CD4-positive, alpha-beta T cell treated with Interleukin-10 for 1 hour (primary cell): ENCODE data around the gene FLOT1.
"Not testable (repeated sequence)": the region's sequence is repeated elsewhere in the genome, so short reads cannot be mapped to it uniquely, and the experiment has no call there.

Experiments used
- DNase-seq: peaks from one replicate; pipeline ENCODE4 v3.0.0-alpha.2; 2020

The FLOT1 gene

DNA sequence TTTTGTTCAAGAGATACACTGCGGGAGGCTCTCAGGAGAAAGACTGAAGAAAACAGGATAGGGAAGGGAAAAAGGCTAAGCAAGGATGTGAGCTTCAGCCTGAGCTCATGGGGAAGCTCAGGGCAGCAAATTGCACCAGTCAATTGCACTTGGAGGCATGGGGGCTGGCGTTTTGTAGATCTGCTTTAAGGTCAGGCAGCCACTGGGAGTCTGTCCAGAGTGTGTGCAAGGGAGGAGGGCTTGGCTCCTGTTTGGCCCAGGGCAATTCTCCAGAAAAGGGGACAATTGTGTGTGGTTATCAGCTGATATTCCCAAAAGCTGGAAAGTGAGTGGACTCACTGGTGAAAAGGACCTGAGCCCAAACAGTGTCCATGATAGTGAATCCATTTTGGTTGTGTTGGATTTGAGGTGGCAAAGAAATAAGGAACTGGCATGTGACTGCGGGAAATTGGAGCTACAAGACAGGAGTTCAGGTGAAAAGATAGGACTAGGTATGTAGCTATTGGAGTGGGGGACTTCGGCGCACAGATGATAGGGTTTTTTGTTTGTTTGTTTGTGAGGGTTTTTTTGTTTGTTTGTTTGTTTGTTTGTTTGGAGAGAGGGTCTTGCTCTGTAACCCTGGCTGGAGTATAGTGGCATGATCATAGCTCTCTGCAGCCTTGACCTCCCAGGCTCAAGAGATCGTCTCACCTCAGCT lies 24.1 kb upstream of the FLOT1 start:
- no peak for DNase-seq

DNA sequence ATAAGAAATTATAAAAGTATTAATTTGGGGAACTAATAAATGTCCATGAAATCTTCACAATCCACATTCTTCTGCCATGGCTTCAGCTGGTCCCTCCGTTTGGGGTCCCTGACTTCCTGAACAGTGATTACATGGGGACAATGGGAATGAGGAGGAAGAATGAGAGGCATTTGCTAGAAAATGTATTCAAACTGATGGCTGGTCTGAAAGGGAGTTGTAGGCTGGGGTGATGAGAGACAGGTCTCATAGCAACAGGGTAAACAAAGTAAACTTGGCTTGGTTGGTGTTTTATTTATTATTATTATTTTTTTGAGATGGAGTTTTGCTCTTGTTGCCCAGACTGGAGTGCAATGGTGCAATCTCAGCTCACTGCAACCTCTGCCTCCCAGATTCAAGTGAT lies 23.0 kb upstream of the FLOT1 start:
- not testable (repeated sequence) for DNase-seq

DNA sequence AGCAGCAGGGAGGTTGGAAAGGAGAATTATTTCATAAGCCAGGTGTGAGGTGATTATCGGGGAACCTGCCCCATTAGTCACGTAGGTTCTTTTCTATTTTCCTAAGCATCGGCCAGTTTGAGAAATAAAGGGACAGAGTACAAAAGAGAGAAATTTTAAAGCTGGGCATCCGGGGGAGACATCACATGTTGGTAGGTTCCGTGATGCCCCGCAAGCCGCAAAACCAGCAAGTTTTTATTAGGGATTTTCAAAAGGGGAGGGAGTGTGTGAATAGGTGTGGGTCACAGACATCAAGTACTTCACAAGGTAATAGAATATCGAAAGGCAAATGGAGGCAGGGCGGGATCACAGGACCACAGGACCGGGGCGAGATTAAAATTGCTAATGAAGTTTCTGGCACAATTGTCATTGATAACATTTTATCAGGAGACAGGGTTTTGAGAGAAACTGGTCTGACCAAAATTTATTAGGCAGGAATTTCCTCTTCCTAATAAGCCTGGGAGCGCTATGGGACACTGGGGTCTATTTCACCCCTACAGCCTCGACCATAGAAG lies 22.1 kb upstream of the FLOT1 start:
- DNase-seq, result not testable (repeated sequence)

DNA sequence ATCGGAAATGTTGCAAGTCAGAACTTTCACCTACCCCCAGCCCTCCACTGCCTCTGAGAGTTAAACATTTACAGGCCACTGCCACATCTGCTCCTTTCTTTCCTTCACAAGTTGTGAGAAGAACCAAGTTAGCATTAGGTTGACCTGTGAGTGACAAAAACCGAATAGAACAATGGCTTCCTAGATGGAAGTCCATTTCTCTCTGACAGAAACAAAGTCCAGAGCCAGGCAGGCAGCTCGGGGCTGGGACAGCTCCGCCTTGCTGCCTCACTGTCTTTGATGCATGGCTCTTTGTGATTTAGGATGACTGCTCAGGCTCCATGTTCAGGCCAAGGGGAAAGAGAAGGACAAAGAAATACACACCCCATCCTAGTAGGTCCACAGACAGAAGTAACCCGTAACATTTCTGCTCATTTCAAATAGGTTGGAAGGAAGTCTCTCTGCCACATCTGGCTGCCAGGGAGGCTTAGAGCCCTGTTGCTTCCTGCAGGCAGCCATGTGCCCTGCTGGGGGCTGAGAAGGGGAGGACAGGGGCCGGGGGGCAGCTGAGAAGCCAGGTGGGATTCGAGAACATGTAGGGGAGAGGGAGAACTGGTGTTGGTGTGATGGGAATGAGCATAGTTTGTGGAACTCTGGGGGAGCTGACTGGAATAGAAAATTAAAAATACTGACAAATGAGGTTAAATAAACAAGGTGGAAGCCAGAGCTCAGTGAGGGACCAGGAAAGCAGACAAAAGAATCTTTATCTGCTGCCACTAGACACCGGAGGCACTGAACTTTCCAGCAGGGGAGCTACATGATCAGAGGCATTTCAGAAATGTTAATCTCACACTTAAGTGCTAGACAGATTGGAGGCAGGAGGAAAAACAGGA lies 21.4 kb upstream of the FLOT1 start:
- no peak for DNase-seq

DNA sequence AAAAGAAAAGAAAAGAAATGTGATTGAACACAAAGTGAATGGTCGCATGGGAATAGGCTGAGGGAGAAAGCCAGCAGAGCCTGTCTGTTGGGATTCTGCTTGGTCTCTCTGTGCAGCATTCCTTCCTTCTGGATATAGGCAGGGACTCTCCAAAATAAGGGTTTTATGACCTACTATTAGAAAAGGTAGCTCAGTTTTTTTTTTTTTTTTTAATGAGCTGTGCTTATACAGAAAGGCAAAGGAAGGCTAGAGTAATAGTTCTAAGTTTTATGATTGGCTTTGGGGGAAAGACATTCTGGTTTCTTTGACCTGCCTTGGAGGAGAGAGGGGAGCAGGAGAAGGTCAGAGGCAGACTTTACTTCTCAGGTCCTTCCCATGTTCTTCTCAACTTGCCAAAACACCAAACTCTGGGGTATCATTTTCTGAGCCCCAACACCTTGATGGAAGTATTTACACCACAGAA lies 20.7 kb upstream of the FLOT1 start:
- DNase-seq, result no peak

DNA sequence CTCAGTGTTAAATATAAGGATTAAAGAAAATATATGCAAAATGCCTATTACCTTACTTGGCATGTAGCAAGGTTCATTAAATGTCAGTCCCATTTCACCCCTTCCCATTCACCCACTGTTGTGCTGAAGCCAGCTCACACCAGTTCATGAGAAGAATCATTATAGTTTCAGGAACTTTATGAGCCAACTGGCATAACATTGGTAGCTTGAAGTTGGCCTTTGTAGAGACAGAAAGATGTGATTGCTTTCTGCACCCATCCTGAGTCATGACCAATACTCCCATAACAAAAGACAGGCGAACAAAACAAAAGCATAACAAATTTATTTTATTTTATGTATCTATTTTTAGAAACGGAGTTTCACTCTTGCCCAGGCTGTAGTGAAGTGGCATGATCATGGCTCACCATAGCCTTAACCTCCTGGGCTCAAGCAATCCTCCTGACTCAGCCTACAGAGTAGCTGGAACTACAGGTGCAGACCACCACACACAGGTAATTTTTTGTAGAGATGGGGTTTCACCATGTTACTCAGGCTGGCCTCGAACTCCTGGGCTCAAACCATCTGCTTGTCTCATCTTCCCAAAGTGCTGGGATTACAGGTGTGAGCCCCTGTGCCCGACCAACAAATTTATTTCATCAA lies 19.4 kb upstream of the FLOT1 start:
- DNase-seq, result no peak

DNA sequence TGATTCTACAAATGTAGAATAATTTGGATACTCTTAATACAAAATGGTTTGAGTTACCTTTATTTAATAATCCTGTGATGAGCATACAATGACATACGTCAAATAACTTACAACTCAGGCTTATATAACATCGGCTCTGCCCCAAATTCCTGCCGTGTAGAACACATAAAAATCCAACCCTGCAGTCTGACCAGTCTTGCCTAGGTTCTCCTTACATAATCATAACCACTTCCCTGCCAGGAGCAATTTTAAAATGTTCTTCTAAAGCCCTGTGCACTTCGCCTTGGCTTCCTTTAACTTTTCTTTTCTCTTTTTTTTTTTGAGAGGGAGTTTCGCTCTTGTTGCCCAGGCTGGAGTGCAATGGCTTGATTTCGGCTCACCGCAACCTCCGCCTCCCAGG lies 18.1 kb upstream of the FLOT1 start:
- DNase-seq, result no peak

DNA sequence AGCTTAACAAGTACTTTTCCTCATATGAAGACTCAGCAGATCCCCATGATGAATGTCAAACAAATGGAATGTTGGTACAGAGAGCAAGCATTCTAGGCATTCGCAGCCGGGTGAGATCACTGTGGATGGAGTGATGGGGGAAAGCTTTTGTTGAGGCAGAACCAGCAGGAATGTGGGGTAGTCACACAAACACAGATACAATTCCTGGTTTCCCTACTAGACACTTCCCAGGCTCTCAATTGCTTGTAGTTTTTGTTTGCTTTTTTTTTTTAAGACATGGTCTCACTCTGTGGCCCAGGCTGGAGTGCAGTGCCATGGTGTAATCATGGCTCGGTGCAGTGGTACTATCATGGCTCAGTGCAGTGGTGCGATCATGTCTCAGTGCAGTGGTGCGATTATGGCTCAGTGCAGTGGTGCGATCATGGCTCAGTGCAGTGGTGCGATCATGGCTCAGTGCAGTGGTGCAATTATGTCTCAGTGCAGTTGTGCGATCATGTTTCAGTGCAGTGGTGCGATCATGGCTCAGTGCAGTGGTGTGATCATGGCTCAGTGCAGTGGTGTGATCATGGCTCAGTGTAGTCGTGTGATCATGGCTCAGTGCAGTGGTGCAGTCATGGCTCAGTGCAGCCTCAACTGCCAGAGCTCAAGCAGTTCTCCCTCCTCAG lies 17.2 kb upstream of the FLOT1 start:
- DNase-seq, result no peak

DNA sequence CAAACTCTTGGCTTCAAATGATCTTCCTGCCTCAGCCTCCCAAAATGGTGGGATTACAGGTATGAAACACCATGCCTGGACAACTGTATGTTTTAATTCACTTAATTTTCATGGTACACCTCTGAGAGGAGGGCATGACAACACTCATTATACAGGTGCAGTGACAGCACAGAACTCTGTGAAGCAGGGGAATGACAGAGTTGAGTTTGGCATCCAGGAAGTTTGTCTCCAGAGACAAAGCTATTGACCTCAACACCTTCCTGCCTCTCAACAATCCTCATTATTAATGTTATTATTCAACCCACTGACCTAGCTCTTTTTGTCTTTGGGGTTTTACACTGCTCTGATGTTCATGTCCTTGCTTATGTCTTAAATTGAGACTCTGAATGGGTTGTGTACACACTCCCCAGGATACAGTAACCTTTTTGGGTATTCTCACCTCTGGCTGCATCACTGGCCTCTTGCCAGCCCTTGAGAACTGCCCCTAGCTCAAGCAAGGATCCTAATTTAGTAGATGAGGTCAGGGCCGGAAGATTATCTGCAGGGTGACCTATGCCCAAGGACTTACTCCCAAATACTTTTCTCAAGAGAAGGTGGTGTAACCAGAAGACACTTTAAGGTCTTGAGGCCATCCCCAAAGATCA lies 14.9 kb upstream of the FLOT1 start:
- DNase-seq, result no peak

DNA sequence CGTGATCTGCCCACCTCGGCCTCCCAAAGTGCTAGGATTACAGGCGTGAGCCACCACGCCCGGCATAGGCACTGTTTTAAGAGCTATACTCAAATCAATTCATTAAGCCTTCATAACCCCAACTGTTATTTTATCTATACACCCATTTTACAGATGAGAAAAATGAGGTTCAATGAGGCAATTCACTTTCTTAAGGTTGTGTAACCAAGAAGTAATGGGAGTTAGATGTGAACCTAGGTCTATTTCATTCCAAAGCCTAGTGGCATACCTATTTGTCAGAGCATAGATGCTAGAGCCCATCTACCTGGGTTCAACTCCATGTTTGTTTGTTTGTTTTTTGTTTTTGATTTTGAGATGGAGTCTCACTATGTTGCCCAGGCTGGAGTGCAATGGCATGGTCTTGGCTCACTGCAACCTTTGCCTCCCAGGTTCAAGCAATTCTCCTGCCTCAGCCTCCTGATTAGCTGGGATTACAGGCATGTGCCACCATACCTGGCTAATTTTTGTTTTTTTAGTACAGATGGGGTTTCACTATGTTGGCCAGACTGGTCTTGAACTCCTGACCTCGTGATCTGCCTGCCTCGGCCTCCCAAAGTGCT lies 14.0 kb upstream of the FLOT1 start:
- not testable (repeated sequence) for DNase-seq

DNA sequence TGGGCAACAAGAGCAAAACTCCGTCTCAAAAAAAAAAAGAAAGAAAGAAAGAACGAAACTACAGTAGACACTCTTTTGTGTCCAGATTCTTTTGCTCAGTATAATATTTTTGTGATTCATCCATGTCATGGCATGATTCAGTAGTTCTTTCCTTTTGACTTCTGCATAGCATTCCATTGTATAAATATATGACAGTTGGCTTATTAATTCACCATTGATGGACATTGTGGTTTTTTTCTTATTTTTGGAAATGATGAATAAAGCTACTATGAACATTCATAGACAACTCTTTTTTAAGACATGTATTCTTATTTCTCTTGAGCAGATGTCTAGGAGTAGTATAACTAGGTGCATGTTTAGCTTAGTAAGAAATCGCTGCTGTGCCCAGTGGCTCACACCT lies 12.1 kb upstream of the FLOT1 start:
- no peak for DNase-seq

DNA sequence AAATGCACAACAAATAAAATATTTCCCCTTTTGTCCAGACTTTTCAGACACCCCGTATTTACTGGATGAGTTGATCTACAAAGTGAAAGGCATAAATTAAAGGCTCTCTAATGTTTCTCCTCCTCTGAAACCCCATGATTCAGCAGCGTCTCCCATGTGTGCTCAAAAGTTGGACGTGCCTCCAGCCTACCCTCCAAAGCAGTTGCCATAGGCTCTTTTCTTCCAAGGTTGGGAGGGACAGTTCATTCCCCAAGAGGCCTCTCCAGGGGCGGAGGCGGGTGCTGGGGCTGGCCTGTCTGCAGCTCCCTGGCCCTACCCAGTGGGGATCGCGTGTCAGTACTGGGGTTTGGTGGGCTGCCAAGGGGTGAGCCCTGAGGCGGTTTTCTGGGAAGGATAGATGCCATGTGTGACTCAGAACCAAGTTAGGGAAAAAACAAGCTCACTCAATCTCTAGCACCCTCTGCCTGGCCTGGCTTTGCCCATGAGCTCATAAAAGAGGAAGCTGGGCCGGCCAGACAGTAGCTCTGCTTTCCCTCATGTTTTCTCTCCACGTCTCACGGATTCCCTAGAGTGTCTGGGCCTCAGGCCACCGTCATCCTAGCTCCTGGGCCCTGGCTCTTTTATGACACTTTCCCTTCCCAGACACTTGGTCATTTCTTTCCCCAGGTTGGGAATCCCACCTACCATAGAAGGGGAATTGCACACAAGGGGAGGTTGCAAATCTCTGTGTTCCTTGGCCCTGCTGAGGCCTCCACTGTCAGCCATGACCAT lies 9.9 kb upstream of the FLOT1 start:
- no peak for DNase-seq

DNA sequence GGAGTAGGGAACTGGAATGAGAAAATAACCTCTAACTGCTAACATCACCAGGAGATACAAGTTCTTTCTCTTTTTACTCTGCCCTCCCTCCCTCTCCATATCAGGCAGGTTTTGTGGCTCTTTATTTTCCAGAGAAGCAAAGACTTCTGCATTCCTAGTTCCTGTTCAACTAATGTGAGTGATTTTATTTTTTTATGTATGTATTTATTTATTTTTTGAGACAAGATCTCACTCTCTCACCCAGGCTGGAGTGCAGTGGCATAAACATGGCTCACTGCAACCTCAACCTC lies 7.8 kb upstream of the FLOT1 start:
- no peak for DNase-seq

DNA sequence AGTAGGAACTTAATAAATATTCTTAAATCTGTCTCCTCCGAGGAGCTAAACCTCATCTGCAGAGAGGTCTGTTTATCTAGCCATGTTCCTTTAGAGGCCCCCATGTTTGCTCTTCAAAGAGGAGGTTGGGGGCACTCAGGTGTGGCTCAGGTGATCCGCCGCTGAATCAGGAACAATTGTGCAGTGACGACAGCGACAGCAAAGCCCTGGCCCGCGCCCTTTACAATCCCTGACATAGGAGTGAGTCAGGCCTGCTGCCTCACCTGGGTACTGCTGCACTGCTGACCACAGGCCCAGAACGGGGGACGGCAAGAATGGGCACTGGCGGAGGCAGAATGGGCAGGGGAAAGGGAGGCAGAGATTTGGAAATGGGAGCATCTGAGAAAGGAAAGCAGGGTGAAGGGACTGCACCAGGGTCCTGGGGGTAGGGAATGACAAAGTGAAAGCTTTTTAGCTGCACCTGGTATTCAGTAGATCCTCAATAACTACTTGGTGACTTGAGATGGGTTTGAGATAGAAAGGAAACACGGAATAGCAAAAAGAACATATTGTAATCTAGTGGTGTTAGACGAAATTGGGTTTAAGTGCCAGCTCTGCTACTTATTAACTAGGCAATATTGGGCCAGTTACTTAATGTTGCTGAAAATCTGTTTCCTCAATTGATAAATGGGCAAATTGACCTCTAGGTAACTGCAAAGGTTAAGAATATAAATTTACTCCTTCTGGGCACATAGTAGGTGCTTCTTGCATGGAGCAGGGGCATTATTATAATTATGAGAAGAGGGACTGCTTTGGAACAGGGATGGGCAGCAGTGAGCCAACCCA lies 7.3 kb upstream of the FLOT1 start:
- no peak for DNase-seq

DNA sequence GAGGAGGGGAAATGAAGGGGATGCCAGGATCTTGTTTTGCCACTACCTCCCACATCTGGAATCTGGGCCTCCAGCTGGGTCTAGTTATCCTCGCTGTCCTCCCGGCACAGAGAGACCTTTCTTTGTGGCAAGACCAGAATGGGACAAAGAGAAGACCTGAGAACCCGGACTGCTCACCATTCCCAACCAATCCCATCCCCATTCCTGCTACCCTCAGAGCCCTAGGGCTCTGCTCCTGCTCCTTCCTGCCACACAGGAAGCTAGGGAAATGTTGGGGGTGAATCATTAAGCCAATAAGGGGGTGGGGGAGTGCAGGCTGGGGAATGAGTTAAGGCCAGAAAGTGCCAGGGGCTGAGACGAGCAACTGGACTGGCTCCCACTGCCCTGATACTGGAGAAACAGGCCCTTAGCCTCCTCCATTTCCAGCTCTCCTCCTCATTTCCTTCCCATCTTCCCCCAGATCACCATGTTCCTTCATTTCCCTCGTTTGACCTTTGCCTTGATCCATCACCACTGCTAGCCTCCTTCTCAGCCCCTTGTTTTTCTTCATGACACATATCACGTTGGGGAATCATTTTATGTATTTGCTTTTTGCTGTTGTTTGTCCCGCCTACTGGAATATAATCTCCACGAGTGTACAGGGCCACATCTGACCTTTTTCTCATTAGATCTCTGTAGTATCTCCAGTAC lies 6.5 kb upstream of the FLOT1 start:
- no peak for DNase-seq

DNA sequence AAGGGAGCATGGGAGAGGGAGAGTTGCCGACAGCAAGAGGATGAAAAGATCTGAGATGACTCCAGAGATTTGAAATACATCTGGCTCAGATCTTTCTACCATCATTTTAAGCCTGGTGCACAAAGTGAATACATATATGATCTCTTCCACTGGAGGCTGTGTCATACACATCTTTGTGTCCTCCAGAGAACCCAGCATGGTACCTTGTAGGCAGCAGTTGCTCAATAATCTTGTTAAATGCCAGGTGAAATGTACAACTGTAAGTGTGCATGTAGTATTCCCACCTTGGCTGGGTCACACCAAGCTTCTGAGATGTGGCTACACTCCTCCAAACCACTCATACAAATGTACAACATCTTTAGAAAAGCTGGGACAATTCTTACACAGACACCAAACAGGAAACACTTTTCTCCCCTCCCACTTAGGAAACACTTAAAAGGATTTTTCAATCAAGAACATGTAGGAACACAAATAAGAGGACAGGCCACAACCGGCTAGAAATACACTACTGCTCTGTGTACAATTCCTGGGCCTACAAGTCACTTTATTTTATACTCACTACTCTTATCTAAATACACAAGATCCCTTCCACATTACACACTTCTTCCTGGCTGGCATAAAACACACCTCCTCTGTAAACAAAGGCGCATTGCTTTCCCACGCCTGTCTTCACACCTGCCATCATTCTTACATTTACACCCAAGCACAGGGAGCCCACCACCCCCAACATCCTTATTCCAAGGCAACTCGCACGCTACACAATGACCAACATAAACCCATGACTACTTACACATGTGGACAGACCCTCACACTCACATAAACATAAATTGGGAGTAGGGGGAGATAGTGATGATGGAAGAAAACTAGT lies 5.6 kb upstream of the FLOT1 start:
- no peak for DNase-seq

DNA sequence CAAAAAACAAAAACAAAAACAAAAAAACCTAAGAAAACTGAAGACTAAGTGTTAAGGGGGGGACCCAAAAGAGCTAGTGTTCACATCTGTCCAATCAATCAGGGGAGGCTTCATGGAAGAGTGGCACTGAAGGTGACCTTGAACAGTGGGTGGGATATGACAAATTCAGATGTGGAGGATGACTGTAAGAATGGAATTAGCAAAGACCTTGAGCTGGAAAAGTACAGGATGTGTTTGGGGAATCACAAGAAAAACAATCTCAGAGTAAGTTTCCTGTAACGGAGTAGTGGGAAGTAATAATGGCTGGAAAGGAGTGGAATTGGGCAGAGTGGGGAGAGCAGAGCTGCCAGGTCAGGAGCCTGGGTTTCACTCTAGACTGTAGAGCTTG lies 4.8 kb upstream of the FLOT1 start:
- no peak for DNase-seq

DNA sequence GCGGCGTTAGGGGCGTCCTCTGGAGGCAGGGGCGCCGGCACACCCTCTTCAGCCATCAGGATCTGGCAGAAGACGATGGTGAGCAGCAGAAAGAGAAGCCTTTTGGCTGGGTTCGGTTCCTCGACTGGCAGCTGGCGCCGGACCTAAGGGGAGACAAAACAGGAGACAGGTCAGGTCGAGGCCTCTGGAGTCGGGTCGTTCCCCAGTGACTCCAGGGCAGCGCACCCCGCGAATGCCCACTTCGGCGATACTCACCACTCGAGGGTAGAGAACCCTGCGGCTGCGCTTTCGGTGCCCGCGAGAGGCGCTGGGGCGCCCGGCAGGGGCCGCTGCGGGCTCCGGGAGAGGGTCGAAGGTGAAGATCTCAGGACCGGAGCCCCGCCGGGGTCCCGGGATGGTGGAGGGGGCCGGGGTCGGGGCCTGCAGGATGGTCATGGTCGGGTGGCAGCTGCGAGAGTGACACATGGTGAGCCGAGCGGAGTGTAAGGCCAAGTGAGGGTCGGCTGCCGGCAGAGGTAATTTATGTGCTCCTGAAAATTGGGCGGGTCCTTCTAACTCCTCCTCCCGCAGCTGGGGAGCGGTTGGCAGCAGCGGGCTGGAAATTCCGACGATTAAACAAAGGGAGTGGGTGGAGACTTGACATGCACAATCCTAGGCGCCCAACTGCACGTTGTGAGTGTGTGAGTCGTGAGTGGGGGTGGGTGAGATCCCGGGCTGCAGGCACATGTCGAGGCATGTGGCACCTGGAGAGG lies 1.7 kb upstream of the FLOT1 start, which contains the start of gene IER3:
Gene IER3, minus strand, starts transcription at position 494 of the 752 bp plus-strand sequence. Its CDS starts 29 bp downstream, at position 465.
- peak; percentile 87 for DNase-seq
